H1 (cell line): Measurements from ENCODE around the gene APOBEC2. TPM values are rescaled to one million over a fixed set of nuclear protein-coding genes. Genes with fewer than 3 reads are reported as not detected.

ENCODE experiments used
- CTCF ChIA-PET: fragments of 300-600 bp; sonication (Branson Sonifier 250); formaldehyde crosslinking; loops from one replicate; lab custom pipeline; 2021; ENCODE audit not compliant: partially characterized antibody; lab: Charles Lee
- POLR2A ChIA-PET: fragments of 300-600 bp; sonication (Branson Sonifier 250); formaldehyde crosslinking; loops from one replicate; lab custom pipeline; 2021; ENCODE audit warnings: inconsistent platforms; ENCODE audit not compliant: partially characterized antibody; lab: Charles Lee
- DNase-seq, 2 experiments: peaks; one replicate each; pipeline versions ENCODE4 v3.0.0 to v3.0.0-alpha.2; 2010 to 2022; ENCODE audit warnings: low spot score in 2 of 2, low read depth in 1 of 2, mixed read lengths in 1 of 2
- FAIRE-seq: peaks from 2 replicates; lab custom pipeline; 2011; peaks lifted over from hg19 to GRCh38; lab: Jason Lieb, UNC
- H2AFZ ChIP-seq: 2 replicates; pipeline ENCODE4 v1.8.1; 2012; ENCODE audit warnings: low read length, inconsistent platforms
- H2AK5ac ChIP-seq: 2 replicates; pipeline ENCODE4 v1.6.1; 2013; ENCODE audit warnings: low read depth, low read length
- H2BK120ac ChIP-seq: replicated peaks from 2 replicates; pipeline ENCODE3; 2013; ENCODE audit warnings: low read depth, low read length, inconsistent platforms
- H2BK12ac ChIP-seq: 2 replicates; pipeline ENCODE4 v1.6.1; 2013; ENCODE audit warnings: low read depth, low read length
- H2BK15ac ChIP-seq: 2 replicates; pipeline ENCODE4 v1.6.1; 2013; ENCODE audit warnings: low read length
- H2BK20ac ChIP-seq: 2 replicates; pipeline ENCODE4 v1.6.1; 2013; ENCODE audit warnings: low read length
- H2BK5ac ChIP-seq: 2 replicates; pipeline ENCODE4 v1.6.1; 2013; ENCODE audit warnings: low read depth, low read length
- H3K14ac ChIP-seq: 2 replicates; pipeline ENCODE4 v1.6.1; 2013; ENCODE audit warnings: inconsistent platforms; ENCODE audit not compliant: insufficient read length
- H3K18ac ChIP-seq: 2 replicates; pipeline ENCODE4 v1.6.1; 2013; ENCODE audit warnings: low read length; ENCODE audit errors: extremely low read depth
- H3K23ac ChIP-seq: 2 replicates; pipeline ENCODE4 v1.6.1; 2013; ENCODE audit warnings: inconsistent platforms; ENCODE audit not compliant: insufficient read length
- H3K23me2 ChIP-seq: 2 replicates; pipeline ENCODE4 v1.6.1; 2013; ENCODE audit warnings: low read depth, low read length
- H3K27ac ChIP-seq: 2 replicates; pipeline ENCODE4 v1.6.1; 2011; ENCODE audit warnings: low read depth, low read length, inconsistent platforms
- H3K27me3 ChIP-seq, 4 experiments: replicated peaks in 1 of 4; 1 replicate in 1 of 4; 2 replicates in 3 of 4; pipeline versions ENCODE4 v1.6.1 to v1.8.1; 2011 to 2013; ENCODE audit warnings: low read length in 3 of 4, mild to moderate bottlenecking in 3 of 4, inconsistent platforms in 2 of 4, mixed read lengths in 2 of 4, moderate library complexity in 1 of 4; ENCODE audit not compliant: control insufficient read depth in 3 of 4, insufficient read depth in 3 of 4; ENCODE audit errors: extremely low read depth in 1 of 4
- H3K36me3 ChIP-seq, 4 experiments: 2 replicates each; pipeline versions ENCODE4 v1.6.1 to v1.8.1; 2011 to 2013; ENCODE audit warnings: mild to moderate bottlenecking in 4 of 4, low read length in 3 of 4, moderate library complexity in 2 of 4, control low read depth in 1 of 4, inconsistent platforms in 1 of 4; ENCODE audit not compliant: insufficient read depth in 4 of 4, control insufficient read depth in 2 of 4
- H3K4ac ChIP-seq: replicated peaks from 2 replicates; pipeline ENCODE3; 2013; ENCODE audit warnings: low read length, low read depth, mixed read lengths, inconsistent platforms; ENCODE audit not compliant: insufficient read length
- H3K4me1 ChIP-seq, 4 experiments: replicated peaks in 1 of 4; 1 replicate in 1 of 4; 2 replicates in 3 of 4; pipeline versions ENCODE4 v1.6.1 to v1.8.1; 2011 to 2013; ENCODE audit warnings: low read length in 3 of 4, inconsistent platforms in 2 of 4, mixed read lengths in 1 of 4; ENCODE audit not compliant: insufficient read depth in 4 of 4, control insufficient read depth in 3 of 4
- H3K4me2 ChIP-seq, 2 experiments: 2 replicates each; pipeline versions ENCODE4 v1.6.1 to v1.8.1; 2011 to 2013; ENCODE audit warnings: low read depth in 2 of 2, low read length in 2 of 2, control low read depth in 1 of 2, inconsistent platforms in 1 of 2, mild to moderate bottlenecking in 1 of 2; ENCODE audit not compliant: insufficient read depth in 1 of 2
- H3K4me3 ChIP-seq, 4 experiments: fragments of 200-600, 300-600 bp in 1 of 4; sonication (generic), shearing (Covaris generic), sonication (Bioruptor Twin) in 1 of 4; 2 replicates each; pipeline versions ENCODE4 v1.5.1 to v1.8.1; 2011 to 2016; ENCODE audit warnings: low read length in 4 of 4, low read depth in 3 of 4, control low read depth in 2 of 4, inconsistent platforms in 2 of 4, mild to moderate bottlenecking in 2 of 4, mixed read lengths in 1 of 4, moderate library complexity in 1 of 4; ENCODE audit not compliant: insufficient read depth in 2 of 4; ENCODE audit errors: extremely low read depth in 1 of 4
- H3K56ac ChIP-seq: replicated peaks from 2 replicates; pipeline ENCODE3; 2013; ENCODE audit warnings: low read depth, mild to moderate bottlenecking, mixed read lengths, low read length, inconsistent platforms; ENCODE audit not compliant: insufficient read length
- H3K79me1 ChIP-seq: 2 replicates; pipeline ENCODE4 v1.6.1; 2013; ENCODE audit warnings: low read depth, low read length, control low read depth
- H3K79me2 ChIP-seq, 2 experiments: 2 replicates each; pipeline versions ENCODE4 v1.6.1 to v1.8.1; 2012 to 2013; ENCODE audit warnings: low read length in 2 of 2, mild to moderate bottlenecking in 2 of 2, inconsistent platforms in 1 of 2; ENCODE audit not compliant: insufficient read depth in 2 of 2, control insufficient read depth in 1 of 2
- H3K9ac ChIP-seq, 4 experiments: replicated peaks in 1 of 4; 1 replicate in 1 of 4; 2 replicates in 3 of 4; pipeline versions ENCODE4 v1.6.1 to v1.8.1; 2011 to 2013; ENCODE audit warnings: low read depth in 3 of 4, low read length in 3 of 4, control low read depth in 2 of 4, mild to moderate bottlenecking in 2 of 4, moderate library complexity in 2 of 4, inconsistent platforms in 1 of 4; ENCODE audit errors: extremely low read depth in 1 of 4
- H3K9me3 ChIP-seq, 2 experiments: 2 replicates each; pipeline versions ENCODE4 v1.6.1 to v1.8.1; 2012 to 2013; ENCODE audit warnings: mild to moderate bottlenecking in 2 of 2, moderate library complexity in 2 of 2, control low read depth in 1 of 2, inconsistent platforms in 1 of 2, low read depth in 1 of 2, low read length in 1 of 2, mixed read lengths in 1 of 2; ENCODE audit not compliant: insufficient read depth in 2 of 2
- H4K20me1 ChIP-seq, 2 experiments: replicated peaks in 1 of 2; 2 replicates each; pipeline versions ENCODE3 to v1.8.1; 2011 to 2013; ENCODE audit warnings: inconsistent platforms in 2 of 2, low read length in 2 of 2, mild to moderate bottlenecking in 1 of 2; ENCODE audit not compliant: insufficient read depth in 2 of 2, control insufficient read depth in 1 of 2
- H4K5ac ChIP-seq: 2 replicates; pipeline ENCODE4 v1.6.1; 2013; ENCODE audit warnings: low read length, low read depth, mixed read lengths, inconsistent platforms; ENCODE audit not compliant: insufficient read length
- H4K8ac ChIP-seq: 2 replicates; pipeline ENCODE4 v1.8.0; 2013; ENCODE audit warnings: mild to moderate bottlenecking, moderate library complexity, low read length, inconsistent platforms; ENCODE audit not compliant: insufficient read depth; ENCODE audit errors: extremely low read depth
- H4K91ac ChIP-seq: replicated peaks from 2 replicates; pipeline ENCODE3; 2013; ENCODE audit warnings: low read length, mixed read lengths, inconsistent platforms; ENCODE audit not compliant: insufficient read length
- JUN ChIP-seq: IDR thresholded peaks from 2 replicates; pipeline ENCODE4 v1.6.1; 2011; ENCODE audit warnings: low read depth, mild to moderate bottlenecking, improper control_type of control experiment, low read length
- RXRA ChIP-seq: IDR thresholded peaks from 2 replicates; pipeline ENCODE4 v1.6.1; 2011; ENCODE audit warnings: low read depth, mild to moderate bottlenecking, low read length, moderate library complexity; ENCODE audit not compliant: insufficient read depth
- polyA plus RNA-seq, 7 experiments: library from polyadenylated mRNA; depleted of rRNA in 3 of 7; stranded (reverse) in 5 of 7; unstranded in 2 of 7; fragments of >200 nt in 5 of 7; fragments of 200-250 nt in 2 of 7; gene quantifications; 1 replicate in 5 of 7; 2 replicates in 1 of 7; 4 replicates in 1 of 7; pipeline versions ENCODE4 v1.2.1 to v1.2.3, GENCODE V29; 2011 to 2013; ENCODE audit warnings: missing spikeins in 2 of 7, mixed read lengths in 2 of 7
- total RNA-seq: library from RNA; stranded (reverse); fragmentation: NEBNext Ultra II Directional; extraction: Animal tissue kit (Norgen Biotek cat#: 25700); gene quantifications from 2 replicates; pipeline ENCODE4 v1.2.1, GENCODE V29; 2021

The APOBEC2 gene
- total and polyA plus RNA-seq, 2 of the 8 experiments (the other 6 are each of a cell fraction or from before 2014, with no cell fraction given), result not detected

GRCh38 chr6:41022294-41022693, 30.7 kb upstream of the APOBEC2 start:
- H3K4me2 ChIP-seq, result no peak overlapping the region
- no peak overlapping the region for H3K27ac ChIP-seq

More at GRCh38 chr6:41022294-41022693, 30.7 kb upstream of the APOBEC2 start:
- no peak for TF ChIP-seq JUN
- no peak for TF ChIP-seq RXRA
- FAIRE-seq, result no peak
- no peak overlapping the region for H3K14ac ChIP-seq
- no peak overlapping the region for H2AK5ac ChIP-seq
- H3K56ac ChIP-seq, result no peak overlapping the region
- POLR2A ChIA-PET, result no interaction called here
- H4K8ac ChIP-seq, result no peak overlapping the region
- H3K4me1 ChIP-seq, result no peaks in the 10 kb centered on the region; a peak in 2 of 7 replicates
- no peak overlapping the region for H2BK12ac ChIP-seq
- H3K23ac ChIP-seq, result no peak overlapping the region
- H4K20me1 ChIP-seq, result no peaks in the 10 kb centered on the region
- no peaks in the 10 kb centered on the region for H3K27me3 ChIP-seq
- H4K91ac ChIP-seq, result no peak overlapping the region
- H3K79me2 ChIP-seq, result no peaks in the 10 kb centered on the region
- no peak overlapping the region for H2BK5ac ChIP-seq
- H2BK20ac ChIP-seq, result no peak overlapping the region
- no peak overlapping the region for H3K18ac ChIP-seq
- H3K4me3 ChIP-seq, result no peak overlapping the region
- H3K79me1 ChIP-seq, result no peaks in the 10 kb centered on the region
- H3K4ac ChIP-seq, result no peak overlapping the region
- H2AFZ ChIP-seq, result no peak overlapping the region
- H2BK15ac ChIP-seq, result no peak overlapping the region
- H2BK120ac ChIP-seq, result no peak overlapping the region
- H3K9me3 ChIP-seq, result no peaks in the 10 kb centered on the region
- H3K36me3 ChIP-seq, result no peaks in the 10 kb centered on the region
- CTCF ChIA-PET, result interaction anchor here (0.9 to 11.8 kb wide), 8 partner anchors 9 to 169 kb away, joined by 3 to 199 read pairs (median 4); no protein-coding TSS in a partner anchor
- no peak overlapping the region for H4K5ac ChIP-seq
- no peak overlapping the region for H3K9ac ChIP-seq
- peaks cover 3% of the 10 kb centered on the region for H3K23me2 ChIP-seq
- no peak for DNase-seq
